Large intestine (tissue), 3 donors: Measurements from ENCODE around the gene PFDN2. TPM values are rescaled to one million over a fixed set of nuclear protein-coding genes. Genes with fewer than 3 reads are reported as not detected.

ENCODE experiments used
- DNase-seq, 2 donors: peaks; one replicate each; pipeline versions ENCODE4 v3.0.0 to v3.0.0-alpha.2; 2013
- H3K27ac ChIP-seq: one replicate; pipeline ENCODE4 v1.5.1; 2013; ENCODE audit warnings: low read length
- H3K27me3 ChIP-seq: 2 replicates; pipeline ENCODE4 v1.6.1; 2013; ENCODE audit warnings: low read length; ENCODE audit not compliant: control insufficient read depth, insufficient read depth
- H3K36me3 ChIP-seq: 2 replicates; pipeline ENCODE4 v1.6.1; 2013; ENCODE audit warnings: low read length; ENCODE audit not compliant: control insufficient read depth, insufficient read depth
- H3K4me1 ChIP-seq: one replicate; pipeline ENCODE4 v1.6.1; 2013; ENCODE audit warnings: low read length; ENCODE audit not compliant: control insufficient read depth, insufficient read depth
- H3K4me3 ChIP-seq: one replicate; pipeline ENCODE4 v1.5.1; 2013; ENCODE audit warnings: low read length
- H3K9me3 ChIP-seq: one replicate; pipeline ENCODE4 v1.6.1; 2013; ENCODE audit warnings: mild to moderate bottlenecking, low read depth, low read length, moderate library complexity; ENCODE audit not compliant: control insufficient read depth
- WGBS: methylation state at CpG from one replicate; pipeline ENCODE4 v1.1.5; 2013; ENCODE audit warnings: low lambda C conversion rate; ENCODE audit not compliant: insufficient coverage; 5-methylcytosine and 5-hydroxymethylcytosine counted together
- polyA plus RNA-seq: library from polyadenylated mRNA; unstranded; fragments of 120-200 nt; gene quantifications from one replicate; pipeline ENCODE4 v1.2.1, GENCODE V29; 2013

The PFDN2 gene
- polyA plus RNA-seq, 1 donor: 72.5 TPM

GRCh38 chr1:161054805-161055204 lies 63.0 kb downstream of the PFDN2 start:
- 100% methylated on average over 1 of the region's 7 CpGs for WGBS
- H3K27ac ChIP-seq: no peak overlapping the region
- H3K36me3 ChIP-seq: no peaks in the 10 kb centered on the region

DNA sequence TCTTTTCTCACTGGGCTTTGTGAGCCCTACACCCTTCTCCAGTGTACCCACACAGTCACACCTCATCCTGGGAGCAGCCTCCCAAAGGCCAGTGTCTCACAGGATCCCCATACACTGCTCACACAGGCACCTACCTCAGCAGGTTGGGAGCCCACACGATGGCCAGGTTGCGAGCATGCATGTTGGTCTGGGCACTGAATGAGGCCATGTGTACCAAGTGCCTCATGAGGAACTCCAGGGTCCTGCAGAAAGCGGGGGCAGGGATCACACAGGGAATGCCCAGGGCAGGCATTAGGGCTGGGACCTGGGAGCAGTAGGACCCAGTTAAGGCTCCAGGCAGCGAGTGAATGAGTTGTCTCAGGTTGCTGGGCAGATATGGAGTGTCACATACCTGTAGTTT lies 63.6 kb downstream of the PFDN2 start:
- H3K4me3 ChIP-seq: no peak overlapping the region
- DNase-seq: no peak
- H3K9me3 ChIP-seq: peaks cover 6% of the 10 kb centered on the region
- no peaks in the 10 kb centered on the region for H3K36me3 ChIP-seq
- H3K27ac ChIP-seq: no peak overlapping the region
- no peaks in the 10 kb centered on the region for H3K4me1 ChIP-seq
- H3K27me3 ChIP-seq: peaks cover 10% of the 10 kb centered on the region
- WGBS: no CpG with 5 or more reads among the region's 4 CpGs

More at GRCh38 chr1:161054805-161055204, 63.0 kb downstream of the PFDN2 start:
- Histone ChIP-seq H3K9me3 (peaks cover 4% of the 10 kb centered on the region), H3K4me3 (no peak overlapping the region), H3K4me1 (no peaks in the 10 kb centered on the region), H3K27me3 (peaks cover 10% of the 10 kb centered on the region)
- no peak for DNase-seq

DNA sequence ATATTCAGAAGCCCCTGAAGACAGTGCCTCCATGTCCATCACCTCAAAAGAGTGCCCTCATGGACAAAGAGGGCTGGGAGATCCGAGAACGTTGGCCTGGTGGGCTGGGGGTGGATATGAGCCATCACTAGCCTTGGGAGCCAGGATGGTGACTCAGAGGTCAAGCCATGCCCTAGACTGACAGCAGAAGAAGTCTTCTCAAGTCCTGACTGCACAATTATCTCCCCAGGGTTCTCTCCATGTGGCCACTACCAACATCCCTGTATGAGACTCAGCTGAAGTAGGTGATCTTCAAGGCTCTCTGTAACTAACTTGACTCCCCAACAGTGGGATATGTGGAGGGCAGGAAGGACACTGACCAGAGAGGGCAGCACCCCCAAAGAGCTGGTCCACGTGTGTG lies 64.9 kb downstream of the PFDN2 start:
- Histone ChIP-seq H3K36me3 (no peaks in the 10 kb centered on the region), H3K27ac (no peak overlapping the region), H3K9me3 (peaks cover 19% of the 10 kb centered on the region), H3K4me3 (no peak overlapping the region), H3K4me1 (no peaks in the 10 kb centered on the region), H3K27me3 (peaks cover 10% of the 10 kb centered on the region)
- WGBS: no CpG with 5 or more reads among the region's 3 CpGs
- no peak for DNase-seq

- Histone ChIP-seq H3K36me3 (no peaks in the 10 kb centered on the region), H3K9me3 (peaks cover 26% of the 10 kb centered on the region), H3K27ac (no peak overlapping the region), H3K4me3 (no peak overlapping the region), H3K4me1 (peaks cover 2% of the 10 kb centered on the region), H3K27me3 (peaks cover 8% of the 10 kb centered on the region)
- DNase-seq: no peak
- WGBS: no CpG with 5 or more reads among the region's 10 CpGs
These were observed 66.6 kb downstream of the PFDN2 start for GRCh38 chr1:161051219-161051618.

Other genes with a start within 250 kb of the PFDN2 start
- gene ITLN1, start 232.9 kb downstream of the PFDN2 start, polyA plus RNA-seq: 452 TPM
- 1.9 TPM for gene ITLN2, start 163.2 kb downstream of the PFDN2 start, polyA plus RNA-seq
- gene F11R, start 96.9 kb downstream of the PFDN2 start, polyA plus RNA-seq: 132 TPM
- 60.9 TPM for gene TSTD1, start 79.1 kb downstream of the PFDN2 start, polyA plus RNA-seq
- 56.9 TPM for gene USF1, start 72.1 kb downstream of the PFDN2 start, polyA plus RNA-seq
- 5.7 TPM for gene ARHGAP30, start 48.1 kb downstream of the PFDN2 start, polyA plus RNA-seq
- 0.42 TPM for gene NECTIN4, start 28.5 kb downstream of the PFDN2 start, polyA plus RNA-seq
- gene KLHDC9, start 19.7 kb downstream of the PFDN2 start, polyA plus RNA-seq: 5.6 TPM
- gene NIT1, start 68 bp upstream of the PFDN2 start, polyA plus RNA-seq: 80.6 TPM
- gene DEDD, start 14.6 kb upstream of the PFDN2 start, polyA plus RNA-seq: 33.0 TPM
- gene UFC1, start 35.9 kb upstream of the PFDN2 start, polyA plus RNA-seq: 135 TPM
- 29.4 TPM for gene USP21, start 41.5 kb upstream of the PFDN2 start, polyA plus RNA-seq
- 26.2 TPM for gene PPOX, start 48.4 kb upstream of the PFDN2 start, polyA plus RNA-seq
- gene B4GALT3, start 59.5 kb upstream of the PFDN2 start, polyA plus RNA-seq: 38.4 TPM
- gene ADAMTS4, start 81.0 kb upstream of the PFDN2 start, polyA plus RNA-seq: 1.2 TPM
- gene NDUFS2, start 84.3 kb upstream of the PFDN2 start, polyA plus RNA-seq: 125 TPM
- 35.9 TPM for gene FCER1G, start 97.3 kb upstream of the PFDN2 start, polyA plus RNA-seq
- 29.3 TPM for gene APOA2, start 105.6 kb upstream of the PFDN2 start, polyA plus RNA-seq
- 16.2 TPM for gene TOMM40L, start 108.0 kb upstream of the PFDN2 start, polyA plus RNA-seq
- gene NR1I3, start 120.2 kb upstream of the PFDN2 start, polyA plus RNA-seq: 13.1 TPM
- 9.4 TPM for gene PCP4L1, start 140.7 kb upstream of the PFDN2 start, polyA plus RNA-seq
- gene MPZ, start 191.9 kb upstream of the PFDN2 start, polyA plus RNA-seq: 10.1 TPM
- gene SDHC, start 196.3 kb upstream of the PFDN2 start, polyA plus RNA-seq: 194 TPM
- 0.15 TPM for gene CFAP126, start 249.8 kb upstream of the PFDN2 start, polyA plus RNA-seq